Hepatocyte (in vitro differentiated cells): ENCODE data around the gene DBP. TPM values are rescaled to one million over a fixed set of nuclear protein-coding genes. Genes with fewer than 3 reads are reported as not detected.

Source experiments
- DNase-seq: peaks from one replicate; pipeline ENCODE4 v3.0.0-alpha.2; 2016; ENCODE audit warnings: low spot score
- H2AFZ ChIP-seq: fragments of 200-600 bp; sonication (generic); 2 replicates; pipeline ENCODE4 v1.6.0; 2016; ENCODE audit warnings: antibody characterized with exemption, mild to moderate bottlenecking
- H3K27ac ChIP-seq: fragments of 200-600 bp; sonication (generic); 2 replicates; pipeline ENCODE4 v1.5.1; 2016; ENCODE audit warnings: mild to moderate bottlenecking
- H3K27me3 ChIP-seq: fragments of 200-600 bp; sonication (generic); 2 replicates; pipeline ENCODE4 v1.6.1; 2016
- H3K36me3 ChIP-seq: fragments of 200-600 bp; sonication (generic); replicated peaks from 2 replicates; pipeline ENCODE4 v1.5.1; 2016; ENCODE audit warnings: low read depth; ENCODE audit not compliant: insufficient read depth
- H3K4me1 ChIP-seq: fragments of 200-600 bp; sonication (generic); 2 replicates; pipeline ENCODE4 v1.5.1; 2016; ENCODE audit warnings: mild to moderate bottlenecking, moderate library complexity; ENCODE audit not compliant: insufficient read depth
- H3K4me2 ChIP-seq: fragments of 200-600 bp; sonication (generic); 2 replicates; pipeline ENCODE4 v1.6.0; 2016
- H3K4me3 ChIP-seq: fragments of 200-600 bp; sonication (generic); 2 replicates; pipeline ENCODE4 v1.5.1; 2016; ENCODE audit warnings: mild to moderate bottlenecking
- H3K79me2 ChIP-seq: fragments of 200-600 bp; sonication (generic); 2 replicates; pipeline ENCODE4 v1.6.0; 2017; ENCODE audit warnings: mild to moderate bottlenecking
- H3K9me2 ChIP-seq: fragments of 200-600 bp; sonication (generic); replicated peaks from 2 replicates; pipeline ENCODE4 v1.6.0; 2017; ENCODE audit warnings: mild to moderate bottlenecking; ENCODE audit not compliant: insufficient read depth
- H3K9me3 ChIP-seq: fragments of 200-600 bp; sonication (generic); 2 replicates; pipeline ENCODE4 v1.5.1; 2016; ENCODE audit warnings: low read depth, mild to moderate bottlenecking
- H4K20me1 ChIP-seq: fragments of 200-600 bp; sonication (generic); 2 replicates; pipeline ENCODE4 v1.6.0; 2016; ENCODE audit warnings: mild to moderate bottlenecking; ENCODE audit not compliant: insufficient read depth, poor library complexity, severe bottlenecking
- EZH2 ChIP-seq: fragments of 200-600 bp; sonication (generic); IDR thresholded peaks from 2 replicates; pipeline ENCODE4 v1.6.1; 2016; ENCODE audit warnings: antibody characterized with exemption, mild to moderate bottlenecking, borderline replicate concordance
- EZH2phosphoT487 ChIP-seq: fragments of 200-600 bp; sonication (generic); IDR thresholded peaks from one replicate; pipeline ENCODE4 v1.6.1; 2018; ENCODE audit warnings: antibody characterized with exemption, mild to moderate bottlenecking, low read depth, moderate library complexity; ENCODE audit not compliant: unreplicated experiment, severe bottlenecking
- WGBS: methylation state at CpG from one replicate; pipeline ENCODE4 v1.1.6; 2016; ENCODE audit warnings: low lambda C conversion rate; ENCODE audit errors: missing lambda C conversion rate; 5-methylcytosine and 5-hydroxymethylcytosine counted together
- polyA plus RNA-seq: library from polyadenylated mRNA; unstranded; fragments of >200 nt; fragmentation: Nextera tagmentation; extraction: Ambion mirVana; gene quantifications from 2 replicates; pipeline ENCODE4 v1.2.1, GENCODE V29; 2016
- total RNA-seq: library from RNA; depleted of rRNA; stranded (reverse); fragments of >200 nt; gene quantifications from 2 replicates; pipeline ENCODE4 v1.2.3, GENCODE V29; 2014
- TF ChIP-seq, protein P1 (sequence below): fragments of 200-600 bp; sonication (generic); IDR thresholded peaks from 2 replicates; pipeline ENCODE4 v1.5.1; 2016; ENCODE audit warnings: antibody characterized with exemption, mild to moderate bottlenecking; ENCODE audit not compliant: poor library complexity

Gene DBP
- total and polyA plus RNA-seq, 2 experiments from 2014 or later, result 5.4 to 11.8 TPM

DNA sequence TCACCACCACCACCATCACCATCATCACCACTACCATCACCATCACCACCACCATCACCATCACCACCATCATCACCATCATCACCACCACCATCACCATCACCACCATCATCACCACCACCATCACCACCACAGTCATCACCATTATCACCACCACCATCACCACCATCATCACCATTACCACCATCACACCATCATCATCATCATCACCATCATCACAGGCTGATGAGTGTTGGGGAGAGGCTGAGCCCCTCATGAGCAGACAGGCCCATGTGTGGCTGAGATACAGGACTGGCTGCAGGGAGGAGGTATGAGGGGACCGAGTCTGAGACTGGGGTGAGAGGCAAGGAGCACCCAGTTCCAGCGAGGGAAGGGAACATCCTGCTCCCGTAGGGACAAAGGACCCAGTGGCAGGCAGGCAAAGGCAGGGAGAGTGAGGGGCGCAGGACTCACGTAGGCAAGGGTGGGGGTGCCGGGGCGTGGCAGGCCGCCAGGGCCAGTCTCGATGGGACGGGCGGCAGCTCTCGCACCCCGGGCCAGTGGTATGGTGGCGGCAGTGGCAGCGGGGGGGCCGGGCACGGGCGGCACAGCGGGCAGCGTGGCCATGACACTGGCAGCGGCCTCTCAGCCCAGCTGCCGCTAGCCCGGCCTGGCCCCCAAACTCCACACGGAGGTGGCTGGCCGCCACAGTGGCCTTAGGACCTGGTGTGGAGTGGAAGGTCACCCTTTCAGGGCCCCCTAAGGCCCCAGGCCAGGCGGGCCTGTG lies 32.9 kb upstream of the DBP start:
- no peak overlapping the region for H3K27ac ChIP-seq
- 98% methylated on average over 26 of the region's 26 CpGs for WGBS
- peaks cover 6% of the 10 kb centered on the region for H3K4me1 ChIP-seq
- H4K20me1 ChIP-seq, result no peaks in the 10 kb centered on the region
- no peaks in the 10 kb centered on the region for H3K36me3 ChIP-seq
- TF ChIP-seq, protein P1, sequence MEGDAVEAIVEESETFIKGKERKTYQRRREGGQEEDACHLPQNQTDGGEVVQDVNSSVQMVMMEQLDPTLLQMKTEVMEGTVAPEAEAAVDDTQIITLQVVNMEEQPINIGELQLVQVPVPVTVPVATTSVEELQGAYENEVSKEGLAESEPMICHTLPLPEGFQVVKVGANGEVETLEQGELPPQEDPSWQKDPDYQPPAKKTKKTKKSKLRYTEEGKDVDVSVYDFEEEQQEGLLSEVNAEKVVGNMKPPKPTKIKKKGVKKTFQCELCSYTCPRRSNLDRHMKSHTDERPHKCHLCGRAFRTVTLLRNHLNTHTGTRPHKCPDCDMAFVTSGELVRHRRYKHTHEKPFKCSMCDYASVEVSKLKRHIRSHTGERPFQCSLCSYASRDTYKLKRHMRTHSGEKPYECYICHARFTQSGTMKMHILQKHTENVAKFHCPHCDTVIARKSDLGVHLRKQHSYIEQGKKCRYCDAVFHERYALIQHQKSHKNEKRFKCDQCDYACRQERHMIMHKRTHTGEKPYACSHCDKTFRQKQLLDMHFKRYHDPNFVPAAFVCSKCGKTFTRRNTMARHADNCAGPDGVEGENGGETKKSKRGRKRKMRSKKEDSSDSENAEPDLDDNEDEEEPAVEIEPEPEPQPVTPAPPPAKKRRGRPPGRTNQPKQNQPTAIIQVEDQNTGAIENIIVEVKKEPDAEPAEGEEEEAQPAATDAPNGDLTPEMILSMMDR, result no peak
- TF ChIP-seq EZH2 (no peak), EZH2phosphoT487 (no peak)
- H3K4me3 ChIP-seq, result no peak overlapping the region
- no peaks in the 10 kb centered on the region for H3K79me2 ChIP-seq
- no peaks in the 10 kb centered on the region for H3K27me3 ChIP-seq
- no peak for DNase-seq
- no peaks in the 10 kb centered on the region for H3K9me2 ChIP-seq
- H2AFZ ChIP-seq, result no peak overlapping the region
- no peak overlapping the region for H3K4me2 ChIP-seq
- H3K9me3 ChIP-seq, result no peaks in the 10 kb centered on the region

DNA sequence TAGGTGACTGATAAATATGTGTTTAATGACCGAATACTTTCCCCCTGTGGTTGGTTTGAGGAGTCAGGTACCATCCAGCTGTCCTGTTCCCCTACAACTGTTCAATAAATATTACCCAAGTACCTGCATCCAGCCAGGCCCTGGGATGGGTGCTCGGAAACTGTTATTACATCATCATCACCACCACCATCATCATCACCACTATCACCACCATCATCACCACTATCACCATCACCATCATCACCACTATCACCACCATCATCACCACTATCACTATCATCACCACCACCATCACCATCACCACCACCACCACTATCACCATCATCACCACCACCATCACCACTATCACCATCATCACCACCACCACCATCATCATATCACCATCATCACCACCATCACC lies 31.6 kb upstream of the DBP start:
- no peaks in the 10 kb centered on the region for H3K27me3 ChIP-seq
- no peak overlapping the region for H3K4me2 ChIP-seq
- no peaks in the 10 kb centered on the region for H3K9me2 ChIP-seq
- DNase-seq, result no peak
- no peaks in the 10 kb centered on the region for H3K9me3 ChIP-seq
- no peaks in the 10 kb centered on the region for H3K79me2 ChIP-seq
- H4K20me1 ChIP-seq, result no peaks in the 10 kb centered on the region
- TF ChIP-seq EZH2phosphoT487, result no peak
- TF ChIP-seq, protein P1, result no peak
- no peak for TF ChIP-seq EZH2
- H3K36me3 ChIP-seq, result no peaks in the 10 kb centered on the region
- no peak overlapping the region for H2AFZ ChIP-seq
- no peak overlapping the region for H3K4me3 ChIP-seq
- H3K4me1 ChIP-seq, result peaks cover 6% of the 10 kb centered on the region
- WGBS, result 97% methylated on average over 2 of the region's 2 CpGs
- no peak overlapping the region for H3K27ac ChIP-seq

DNA sequence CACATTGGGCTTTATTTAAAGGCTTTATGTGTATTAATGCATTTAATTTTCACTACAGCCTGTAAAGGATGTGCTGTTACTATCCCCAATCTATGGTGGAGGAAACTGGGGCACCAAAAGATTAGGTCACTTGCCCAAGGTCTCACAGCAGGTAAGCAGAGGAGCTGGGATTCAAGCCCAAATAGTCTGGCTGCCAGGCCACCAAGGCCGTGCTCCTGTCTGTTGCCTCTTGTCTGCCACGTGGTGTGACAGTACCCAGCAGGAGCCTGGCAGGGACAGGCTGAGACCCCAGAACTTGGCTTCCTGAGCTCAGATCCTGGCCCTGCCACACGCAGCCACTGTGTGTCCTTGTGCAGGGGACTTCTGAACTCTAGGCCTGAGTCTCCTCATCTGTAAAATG lies 31.2 kb upstream of the DBP start:
- no peak overlapping the region for H3K4me3 ChIP-seq
- 90% methylated on average over 3 of the region's 3 CpGs for WGBS
- no peak overlapping the region for H3K4me2 ChIP-seq
- peaks cover 6% of the 10 kb centered on the region for H3K4me1 ChIP-seq
- no peak overlapping the region for H3K27ac ChIP-seq
- no peaks in the 10 kb centered on the region for H3K9me3 ChIP-seq
- no peaks in the 10 kb centered on the region for H4K20me1 ChIP-seq
- no peaks in the 10 kb centered on the region for H3K27me3 ChIP-seq
- H2AFZ ChIP-seq, result no peak overlapping the region
- TF ChIP-seq, protein P1, result no peak
- TF ChIP-seq EZH2phosphoT487, result no peak
- DNase-seq, result no peak
- no peaks in the 10 kb centered on the region for H3K79me2 ChIP-seq
- no peaks in the 10 kb centered on the region for H3K36me3 ChIP-seq
- no peaks in the 10 kb centered on the region for H3K9me2 ChIP-seq
